ENCODE measurements around the gene SNN. TPM values are rescaled to one million over a fixed set of nuclear protein-coding genes. Genes with fewer than 3 reads are reported as not detected.
A peak's percentile ranks its signal among the peaks of the same experiment; 100 is the strongest.

SNN gene
- total RNA-seq, 1 experiment from 2014 or later: 17.7 TPM

- peak; percentile 35 for DNase-seq (ENCODE audit: low read depth)
- in situ Hi-C loops (cut with HindIII; ENCODE audit: low pct_unique_long_range_greater_than_20kb, low sequenced_read_pairs): no loop called here
Observed at GRCh38 chr16:11674818-11675560, 6.7 kb downstream of the SNN start.

GRCh38 chr16:11675561-11676511, 7.6 kb downstream of the SNN start:
- peak; percentile 82 for DNase-seq (ENCODE audit: low read depth)
- in situ Hi-C loops (cut with HindIII; ENCODE audit: low pct_unique_long_range_greater_than_20kb, low sequenced_read_pairs): no loop called here

- in situ Hi-C loops (cut with HindIII; ENCODE audit: low pct_unique_long_range_greater_than_20kb, low sequenced_read_pairs): no loop called here
- DNase-seq (ENCODE audit: low read depth): no peak
Observed at GRCh38 chr16:11676799-11677198, 8.5 kb downstream of the SNN start.

- peak; percentile 23 for DNase-seq (ENCODE audit: low read depth)
- in situ Hi-C loops (cut with HindIII; ENCODE audit: low pct_unique_long_range_greater_than_20kb, low sequenced_read_pairs): no loop called here
Observed at GRCh38 chr16:11677451-11677951, 9.2 kb downstream of the SNN start.

- DNase-seq (ENCODE audit: low read depth): no peak
- in situ Hi-C loops (cut with HindIII; ENCODE audit: low pct_unique_long_range_greater_than_20kb, low sequenced_read_pairs): no loop called here
Observed at GRCh38 chr16:11677959-11678881, 10.0 kb downstream of the SNN start.

- DNase-seq (ENCODE audit: low read depth): no peak
- in situ Hi-C loops (cut with HindIII; ENCODE audit: low pct_unique_long_range_greater_than_20kb, low sequenced_read_pairs): no loop called here
Observed at GRCh38 chr16:11679250-11679649, 11.0 kb downstream of the SNN start.

GRCh38 chr16:11679941-11680911, 12.0 kb downstream of the SNN start:
- no peak for DNase-seq (ENCODE audit: low read depth)
- in situ Hi-C loops (cut with HindIII; ENCODE audit: low pct_unique_long_range_greater_than_20kb, low sequenced_read_pairs): no loop called here

- in situ Hi-C loops (cut with HindIII; ENCODE audit: low pct_unique_long_range_greater_than_20kb, low sequenced_read_pairs): no loop called here
- DNase-seq (ENCODE audit: low read depth): peak; percentile 19
Observed at GRCh38 chr16:11681556-11681955, 13.3 kb downstream of the SNN start.

GRCh38 chr16:11681976-11682654, 13.9 kb downstream of the SNN start:
- DNase-seq (ENCODE audit: low read depth): no peak
- in situ Hi-C loops (cut with HindIII; ENCODE audit: low pct_unique_long_range_greater_than_20kb, low sequenced_read_pairs): no loop called here

GRCh38 chr16:11682655-11683096, 14.4 kb downstream of the SNN start:
- in situ Hi-C loops (cut with HindIII; ENCODE audit: low pct_unique_long_range_greater_than_20kb, low sequenced_read_pairs): no loop called here
- DNase-seq (ENCODE audit: low read depth): peak; percentile 65

- in situ Hi-C loops (cut with HindIII; ENCODE audit: low pct_unique_long_range_greater_than_20kb, low sequenced_read_pairs): no loop called here
Observed at GRCh38 chr16:11683145-11683544, 14.9 kb downstream of the SNN start.

GRCh38 chr16:11684231-11685025, 16.2 kb downstream of the SNN start:
- no peak for DNase-seq (ENCODE audit: low read depth)
- in situ Hi-C loops (cut with HindIII; ENCODE audit: low pct_unique_long_range_greater_than_20kb, low sequenced_read_pairs): no loop called here

More at GRCh38 chr16:11683145-11683544, 14.9 kb downstream of the SNN start:
- DNase-seq (ENCODE audit: low read depth): no peak

GRCh38 chr16:11685844-11686618, 17.8 kb downstream of the SNN start:
- in situ Hi-C loops (cut with HindIII; ENCODE audit: low pct_unique_long_range_greater_than_20kb, low sequenced_read_pairs): no loop called here
- DNase-seq (ENCODE audit: low read depth): no peak

GRCh38 chr16:11686713-11687380, 18.6 kb downstream of the SNN start:
- DNase-seq (ENCODE audit: low read depth): no peak
- in situ Hi-C loops (cut with HindIII; ENCODE audit: low pct_unique_long_range_greater_than_20kb, low sequenced_read_pairs): no loop called here
